K562 (cell line): ENCODE results near the gene HSD11B1L. TPM values are rescaled to one million over a fixed set of nuclear protein-coding genes. Genes with fewer than 3 reads are reported as not detected.

Source experiments
- CBFB ChIP-seq: sonication (generic); formaldehyde crosslinking; IDR thresholded peaks from 2 replicates; pipeline ENCODE4 v1.4.0; 2020; ENCODE audit warnings: mild to moderate bottlenecking, missing genetic modification reagents
- CEBPB ChIP-seq: fragments of 450-650 bp; IDR thresholded peaks from 2 replicates; pipeline ENCODE4 v1.6.1; 2016; ENCODE audit warnings: missing genetic modification characterization, missing compliant biosample characterization
- CREB3L1 ChIP-seq: fragments of 450-650 bp; IDR thresholded peaks from 2 replicates; pipeline ENCODE4 v1.6.1; 2014; ENCODE audit warnings: low read depth, mild to moderate bottlenecking, moderate library complexity, borderline replicate concordance
- EP300 ChIP-seq: IDR thresholded peaks from 2 replicates; pipeline ENCODE4 v1.6.1; 2012; ENCODE audit warnings: low read length, improper control_type of control experiment
- ETV5 ChIP-seq: sonication (generic); formaldehyde crosslinking; IDR thresholded peaks from 2 replicates; pipeline ENCODE4 v1.4.0; 2020; ENCODE audit warnings: low read depth, mild to moderate bottlenecking, missing genetic modification reagents
- ETV6 ChIP-seq, 3 experiments: fragments of 150-350 bp in 1 of 3; sonication (generic) in 1 of 3; formaldehyde crosslinking in 1 of 3; IDR thresholded peaks; 2 replicates each; pipeline versions ENCODE4 v1.6.1 to v1.8.0; 2014 to 2022; ENCODE audit warnings: borderline replicate concordance in 2 of 3, low read depth in 2 of 3, antibody characterized with exemption in 1 of 3, low read length in 1 of 3, mild to moderate bottlenecking in 1 of 3, missing genetic modification reagents in 1 of 3
- HDAC8 ChIP-seq: fragments of 450-650 bp; IDR thresholded peaks from 2 replicates; pipeline ENCODE4 v1.6.1; 2016; ENCODE audit warnings: mild to moderate bottlenecking, missing genetic modification characterization, moderate library complexity, missing compliant biosample characterization
- MAFF ChIP-seq: IDR thresholded peaks from 2 replicates; pipeline ENCODE4 v1.6.1; 2012; ENCODE audit warnings: low read length, improper control_type of control experiment
- MCM3 ChIP-seq: fragments of 450-650 bp; IDR thresholded peaks from 2 replicates; pipeline ENCODE4 v1.6.1; 2016
- RBFOX2 ChIP-seq: fragments of 200-400 bp; formaldehyde crosslinking; IDR thresholded peaks from 2 replicates; pipeline ENCODE4 v1.6.1; 2017; ENCODE audit warnings: low read depth, mild to moderate bottlenecking, low read length, moderate library complexity
- ZBTB43 ChIP-seq: sonication (generic); formaldehyde crosslinking; IDR thresholded peaks from 2 replicates; pipeline ENCODE4 v1.8.0; 2023; ENCODE audit warnings: mild to moderate bottlenecking, missing genetic modification reagents
- ZC3H11A ChIP-seq: IDR thresholded peaks from 2 replicates; pipeline ENCODE4 v1.6.1; 2012; ENCODE audit warnings: low read depth, low read length, improper control_type of control experiment
- ZNF174 ChIP-seq: fragments of 250-450 bp; sonication (Bioruptor Pico); IDR thresholded peaks from 2 replicates; pipeline ENCODE4 v1.4.0; 2020; ENCODE audit warnings: mild to moderate bottlenecking
- ZNF584 ChIP-seq: fragments of 200-800 bp; sonication (Bioruptor generic); IDR thresholded peaks from 2 replicates; pipeline ENCODE4 v1.6.1; 2016; ENCODE audit warnings: low read depth, mild to moderate bottlenecking, missing genetic modification characterization, missing compliant biosample characterization
- ZNF592 ChIP-seq: fragments of 450-650 bp; IDR thresholded peaks from 2 replicates; pipeline ENCODE4 v1.6.1; 2017; ENCODE audit warnings: antibody characterized with exemption, mild to moderate bottlenecking
- polyA plus RNA-seq, 8 experiments: library from polyadenylated mRNA; depleted of rRNA in 4 of 8; stranded (reverse) in 5 of 8; unstranded in 3 of 8; fragments of >200 nt; fragmentation: Nextera tagmentation in 2 of 8; fragmentation: Illumina TruSeq in 1 of 8; extraction: Ambion mirVana in 2 of 8; extraction: Trizol in 1 of 8; gene quantifications; 2 replicates each; pipeline versions ENCODE4 v1.2.1 to v1.2.3, GENCODE V29; 2011 to 2014; ENCODE audit warnings: inconsistent platforms in 1 of 8, missing spikeins in 1 of 8
- total RNA-seq, 7 experiments: library from RNA; depleted of rRNA in 6 of 7; stranded (reverse); fragments of >200 nt in 6 of 7; fragmentation: Illumina TruSeq in 2 of 7; extraction: Trizol in 2 of 7; gene quantifications; 2 replicates each; pipeline versions ENCODE4 v1.2.1 to v1.2.3, GENCODE V29; 2011 to 2021; ENCODE audit warnings: low replicate concordance in 1 of 7

The HSD11B1L gene
- total and polyA plus RNA-seq, 9 of the 15 experiments (the other 6 are each of a cell fraction or from before 2014, with no cell fraction given) = 0.31 to 7.7 (median 2.3) TPM

GRCh38 chr19:5719274-5719960 lies 38.6 kb downstream of the HSD11B1L start (continued):
- TF ChIP-seq ETV6 (IDR thresholded peaks at IDR 0.05; ENCODE audit: borderline replicate concordance in 1 of 2, low read depth in 2 of 2, low read length in 1 of 2) (no peak), ETV6 (CRISPR knock-in tag; IDR thresholded peaks at IDR 0.05; ENCODE audit: borderline replicate concordance) (peak; percentile 46; the same call in 1 of the 2 replicates), ZC3H11A (no peak), HDAC8 (tag) (peak; percentile 63; the same call in 1 of the 2 replicates), MCM3 (no peak), ZBTB43 (CRISPR knock-in tag) (peak; percentile 86; the same call in 1 of the 2 replicates), CEBPB (tag) (peak; percentile 86), CBFB (no peak), ZNF174 (no peak), ETV5 (CRISPR knock-in tag) (0 out of 2 replicates have a peak, but pooled peaks have one; percentile 6), MAFF (no peak), ZNF592 (no peak), EP300 (no peak), ZNF584 (CRISPR knock-in tag) (no peak), CREB3L1 (no peak), RBFOX2 (no peak)
